KOPT-K1 (cell line): Measurements from ENCODE around the gene SYT9.
"Not testable (repeated sequence)": the region's sequence is repeated elsewhere in the genome, so short reads cannot be mapped to it uniquely, and the experiment has no call there.

Experiments
- H3K27ac ChIP-seq: fragments of 200-600 bp; sonication (generic); 2 replicates; pipeline ENCODE4 v1.5.1; 2016; ENCODE audit warnings: antibody characterized with exemption, mild to moderate bottlenecking, low read depth, low read length; ENCODE audit not compliant: poor library complexity, severe bottlenecking
- H3K36me3 ChIP-seq: fragments of 200-600 bp; sonication (generic); 2 replicates; pipeline ENCODE4 v1.5.1; 2017; ENCODE audit warnings: antibody characterized with exemption, mild to moderate bottlenecking, low read length, moderate library complexity; ENCODE audit not compliant: insufficient read depth
- H3K9me3 ChIP-seq: fragments of 200-600 bp; sonication (generic); 2 replicates; pipeline ENCODE4 v1.5.1; 2017; ENCODE audit warnings: antibody characterized with exemption, low read length, mild to moderate bottlenecking; ENCODE audit not compliant: insufficient read depth, poor library complexity, severe bottlenecking

Gene SYT9

GRCh38 chr11:7300281-7300680 is 48.6 kb downstream of the SYT9 start:
- no peak overlapping the region for H3K27ac ChIP-seq
- no peaks in the 10 kb centered on the region for H3K9me3 ChIP-seq
- no peaks in the 10 kb centered on the region for H3K36me3 ChIP-seq

- Histone ChIP-seq H3K9me3 (no peaks in the 10 kb centered on the region), H3K27ac (no peak overlapping the region), H3K36me3 (no peaks in the 10 kb centered on the region)
These were observed 51.4 kb downstream of the SYT9 start for GRCh38 chr11:7303146-7303545.

GRCh38 chr11:7306900-7307299 is 55.2 kb downstream of the SYT9 start:
- no peaks in the 10 kb centered on the region for H3K9me3 ChIP-seq
- H3K27ac ChIP-seq, result no peak overlapping the region
- no peaks in the 10 kb centered on the region for H3K36me3 ChIP-seq

DNA sequence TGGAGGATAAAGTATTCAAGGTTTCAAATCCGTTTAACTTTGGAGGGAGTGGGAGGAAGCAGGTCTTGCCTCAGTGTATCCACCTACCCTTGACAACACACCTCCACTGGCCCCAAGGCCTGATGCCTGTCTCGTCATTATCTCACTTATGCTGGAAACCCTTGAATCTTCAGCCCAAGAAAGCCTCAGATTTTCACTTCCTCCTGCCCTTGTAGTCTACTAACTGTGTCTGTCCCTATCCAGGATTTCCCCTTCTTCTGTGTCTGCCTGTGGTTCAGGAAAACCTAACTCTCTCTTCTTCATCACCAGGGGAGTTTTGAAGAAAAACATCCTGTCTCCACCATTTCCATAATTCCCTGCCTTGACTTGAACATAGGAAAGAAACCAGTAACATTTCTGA is 56.1 kb downstream of the SYT9 start:
- Histone ChIP-seq H3K27ac (no peak overlapping the region), H3K9me3 (no peaks in the 10 kb centered on the region), H3K36me3 (no peaks in the 10 kb centered on the region)

DNA sequence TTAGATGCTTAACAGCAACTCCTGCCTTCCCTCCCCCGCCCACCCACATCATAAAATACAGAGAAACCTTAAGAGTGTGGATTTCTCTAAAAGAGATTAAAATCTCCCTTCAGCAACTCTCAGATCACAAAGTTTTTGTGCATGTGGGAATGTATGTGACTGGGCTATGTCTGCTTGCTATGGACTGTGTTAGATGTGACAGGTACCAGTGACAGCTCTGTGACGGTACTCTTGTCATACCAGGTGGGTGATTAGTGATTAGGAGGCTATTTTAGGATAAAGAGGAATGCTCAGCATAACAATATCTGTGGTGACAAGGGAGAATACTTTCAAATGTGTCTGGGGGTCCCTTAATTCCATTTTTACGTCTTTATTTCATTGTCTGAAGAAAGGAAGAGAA is 60.2 kb downstream of the SYT9 start:
- Histone ChIP-seq H3K27ac (no peak overlapping the region), H3K36me3 (no peaks in the 10 kb centered on the region), H3K9me3 (no peaks in the 10 kb centered on the region)

- Histone ChIP-seq H3K36me3 (no peaks in the 10 kb centered on the region), H3K9me3 (no peaks in the 10 kb centered on the region)
These were observed 63.3 kb downstream of the SYT9 start for GRCh38 chr11:7314811-7315604.

GRCh38 chr11:7319501-7319900 is 67.8 kb downstream of the SYT9 start:
- Histone ChIP-seq H3K36me3 (no peaks in the 10 kb centered on the region), H3K27ac (no peak overlapping the region), H3K9me3 (no peaks in the 10 kb centered on the region)

More at GRCh38 chr11:7314811-7315604, 63.3 kb downstream of the SYT9 start:
- H3K27ac ChIP-seq, result no peak overlapping the region

- H3K9me3 ChIP-seq, result no peaks in the 10 kb centered on the region
- H3K36me3 ChIP-seq, result no peaks in the 10 kb centered on the region
- no peak overlapping the region for H3K27ac ChIP-seq
These were observed 68.6 kb downstream of the SYT9 start for GRCh38 chr11:7320306-7320705.

- Histone ChIP-seq H3K27ac (no peak overlapping the region), H3K9me3 (no peaks in the 10 kb centered on the region), H3K36me3 (no peaks in the 10 kb centered on the region)
These were observed 70.1 kb downstream of the SYT9 start for GRCh38 chr11:7321473-7322450.

GRCh38 chr11:7332451-7332850 is 80.7 kb downstream of the SYT9 start:
- no peak overlapping the region for H3K27ac ChIP-seq
- no peaks in the 10 kb centered on the region for H3K36me3 ChIP-seq
- no peaks in the 10 kb centered on the region for H3K9me3 ChIP-seq

- no peaks in the 10 kb centered on the region for H3K9me3 ChIP-seq
- H3K27ac ChIP-seq, result no peak overlapping the region
- no peaks in the 10 kb centered on the region for H3K36me3 ChIP-seq
These were observed 81.3 kb downstream of the SYT9 start for GRCh38 chr11:7332962-7333361.

DNA sequence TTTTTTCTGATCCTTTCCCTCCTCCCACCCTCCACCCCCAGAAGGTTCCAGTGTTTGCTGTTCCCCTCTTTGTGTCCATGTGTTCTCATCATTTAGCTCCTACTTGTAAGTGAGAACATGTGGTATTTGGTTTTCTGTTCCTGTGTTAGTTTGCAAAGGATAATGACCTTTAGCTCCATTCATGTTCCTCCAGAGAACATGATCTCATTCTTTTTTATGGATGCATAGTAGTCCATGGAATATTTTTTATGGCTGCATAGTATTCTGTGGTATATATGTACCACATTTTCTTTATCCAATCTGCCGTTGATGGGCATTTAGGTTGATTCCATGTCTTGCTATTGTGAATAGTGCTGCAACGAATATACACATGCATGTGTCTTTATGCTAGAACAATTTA is 83.7 kb downstream of the SYT9 start:
- not testable (repeated sequence) for H3K27ac ChIP-seq, H3K36me3 ChIP-seq, H3K9me3 ChIP-seq

DNA sequence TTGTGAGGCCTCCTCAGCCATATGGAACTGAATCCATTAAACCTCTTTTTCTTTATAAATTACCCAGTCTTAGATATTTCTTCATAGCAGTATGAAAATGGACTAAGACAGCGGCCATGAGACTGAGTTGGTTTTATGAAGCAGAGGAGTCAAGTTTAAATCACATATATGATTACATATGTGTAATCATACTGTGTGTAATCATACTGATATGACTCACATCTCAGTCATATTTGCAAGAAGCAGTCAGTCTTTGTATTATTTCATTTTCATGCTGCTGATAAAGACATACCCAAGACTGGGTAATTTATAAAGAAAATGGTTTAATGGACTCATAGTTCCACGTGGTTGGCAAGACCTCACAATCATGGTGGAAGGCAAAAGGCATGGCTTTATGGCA is 89.8 kb downstream of the SYT9 start:
- no peak overlapping the region for H3K27ac ChIP-seq
- H3K9me3 ChIP-seq, result no peaks in the 10 kb centered on the region
- H3K36me3 ChIP-seq, result no peaks in the 10 kb centered on the region

DNA sequence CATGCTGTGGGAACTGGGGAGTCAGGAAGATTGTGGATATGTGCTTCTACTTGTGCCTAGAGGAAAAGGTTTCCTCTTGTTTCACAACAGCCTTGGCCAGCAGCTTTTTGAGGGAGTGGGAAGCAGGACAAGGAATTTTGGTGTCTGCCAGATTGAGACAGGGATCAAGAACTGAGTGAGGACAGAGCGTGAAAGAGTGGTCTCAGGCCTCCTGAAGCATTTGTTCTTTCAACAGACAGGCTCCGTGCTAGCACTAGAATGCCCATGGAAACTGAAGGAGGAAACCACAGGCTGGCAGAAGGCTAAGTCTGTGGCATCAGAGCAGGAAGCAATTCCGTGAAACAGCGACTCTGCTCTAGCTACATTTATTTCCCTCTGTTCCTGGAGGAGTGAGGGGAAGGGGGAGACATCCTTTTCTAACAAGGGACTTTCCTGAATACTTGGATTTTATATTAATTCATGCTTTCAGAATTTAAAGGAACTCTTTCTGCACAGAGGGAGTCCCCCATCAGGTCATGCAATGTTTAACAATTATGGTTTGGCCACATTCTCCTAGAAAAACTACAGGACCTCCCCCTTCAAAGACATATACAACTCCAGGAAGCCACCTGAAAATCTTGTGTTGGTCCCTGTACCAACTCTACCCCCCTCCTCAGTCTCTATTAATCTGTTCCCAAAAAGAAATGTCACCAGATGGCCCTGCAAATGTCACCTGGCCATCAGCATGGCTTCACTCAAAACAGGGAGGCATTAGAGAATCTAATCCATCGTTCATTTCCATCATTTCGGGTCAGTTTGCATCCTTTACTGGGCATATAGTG is 96.1 kb downstream of the SYT9 start:
- Histone ChIP-seq H3K36me3 (no peaks in the 10 kb centered on the region), H3K9me3 (no peaks in the 10 kb centered on the region), H3K27ac (no peak overlapping the region)
